ENCODE data around the gene APOL1. TPM values are rescaled to one million over a fixed set of nuclear protein-coding genes. Genes with fewer than 3 reads are reported as not detected.

The APOL1 gene
- total and polyA plus RNA-seq, 2 of the 13 experiments (the other 11 are each of a cell fraction or from before 2014, with no cell fraction given): 20.3 to 75.0 TPM

- TF ChIP-seq ARNT (IDR thresholded peaks at IDR 0.05): no peak
- TF ChIP-seq TBP (CRISPR knock-in tag; IDR thresholded peaks at IDR 0.05): no peak
- TF ChIP-seq SATB2 (CRISPR knock-in tag; IDR thresholded peaks at IDR 0.05): no peak
- TF ChIP-seq THAP7 (CRISPR knock-in tag; IDR thresholded peaks at IDR 0.05): no peak
- TF ChIP-seq, protein P1, sequence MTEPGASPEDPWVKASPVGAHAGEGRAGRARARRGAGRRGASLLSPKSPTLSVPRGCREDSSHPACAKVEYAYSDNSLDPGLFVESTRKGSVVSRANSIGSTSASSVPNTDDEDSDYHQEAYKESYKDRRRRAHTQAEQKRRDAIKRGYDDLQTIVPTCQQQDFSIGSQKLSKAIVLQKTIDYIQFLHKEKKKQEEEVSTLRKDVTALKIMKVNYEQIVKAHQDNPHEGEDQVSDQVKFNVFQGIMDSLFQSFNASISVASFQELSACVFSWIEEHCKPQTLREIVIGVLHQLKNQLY (CRISPR knock-in tag; IDR thresholded peaks at IDR 0.05): no peak
- TF ChIP-seq GATA4 (IDR thresholded peaks at IDR 0.05; ENCODE audit: borderline replicate concordance, low read depth): no peak
- TF ChIP-seq NPAS2 (CRISPR knock-in tag; IDR thresholded peaks at IDR 0.05; ENCODE audit: borderline replicate concordance): no peak
- no peak for TF ChIP-seq GTF2F1 (IDR thresholded peaks at IDR 0.05; ENCODE audit: low read length)
- no peak for TF ChIP-seq SMAD9 (CRISPR knock-in tag; IDR thresholded peaks at IDR 0.05)
- TF ChIP-seq ZNF616 (CRISPR knock-in tag; IDR thresholded peaks at IDR 0.05; ENCODE audit: low read depth): no peak
- no peak for TF ChIP-seq ETS1 (CRISPR knock-in tag; IDR thresholded peaks at IDR 0.05)
- TF ChIP-seq FOXO1 (CRISPR knock-in tag; IDR thresholded peaks at IDR 0.05): peak; percentile 95
- TF ChIP-seq HMG20A (CRISPR knock-in tag; IDR thresholded peaks at IDR 0.05; ENCODE audit: borderline replicate concordance): peak; percentile 50; the same call in 1 of the 2 replicates
- TF ChIP-seq TFDP2 (CRISPR knock-in tag; IDR thresholded peaks at IDR 0.05): no peak
- no peak for TF ChIP-seq NCOR1 (IDR thresholded peaks at IDR 0.05; ENCODE audit: borderline replicate concordance, low read length)
- peak; percentile 40; the same call in 1 of the 2 replicates for TF ChIP-seq CREM (IDR thresholded peaks at IDR 0.05)
- TF ChIP-seq CREM (CRISPR knock-in tag; IDR thresholded peaks at IDR 0.05): no peak
- TF ChIP-seq IRF2 (CRISPR knock-in tag; IDR thresholded peaks at IDR 0.05): peak; percentile 100
- TF ChIP-seq PATZ1 (CRISPR knock-in tag; IDR thresholded peaks at IDR 0.05): peak; percentile 39; the same call in 1 of the 2 replicates
- TF ChIP-seq FOXP1 (IDR thresholded peaks at IDR 0.05): peak; percentile 49; the same call in 1 of the 2 replicates
- TF ChIP-seq FOXP1 (CRISPR knock-in tag; IDR thresholded peaks at IDR 0.05): peak; percentile 72
- peak; percentile 86 for TF ChIP-seq TFAP4 (IDR thresholded peaks at IDR 0.05; ENCODE audit: borderline replicate concordance, low read depth)
- peak; percentile 57 for TF ChIP-seq HCFC1 (IDR thresholded peaks at IDR 0.05; ENCODE audit: low read depth, low read length)
- TF ChIP-seq CREBL2 (CRISPR knock-in tag; IDR thresholded peaks at IDR 0.05; ENCODE audit: borderline replicate concordance): no peak
- TF ChIP-seq JDP2 (CRISPR knock-in tag; IDR thresholded peaks at IDR 0.05; ENCODE audit: borderline replicate concordance): no peak
These were observed 13.3 kb upstream of the APOL1 start, which contains the start of gene APOL2 (continued) for GRCh38 chr22:36239401-36240171.
